Cerebellar cortex (tissue), 1 donor: ENCODE measurements around the gene XYLT1.
"Not testable (repeated sequence)": the region's sequence is repeated elsewhere in the genome, so short reads cannot be mapped to it uniquely, and the experiment has no call there.

ENCODE experiments used
- DNase-seq: peaks from one replicate; pipeline ENCODE4 v3.0.0-alpha.2; 2015; ENCODE audit warnings: low spot score

XYLT1 gene

GRCh38 chr16:17431968-17432625 lies 38.7 kb downstream of the XYLT1 start:
- DNase-seq = no peak

GRCh38 chr16:17431012-17431411 lies 39.7 kb downstream of the XYLT1 start:
- no peak for DNase-seq

- no peak for DNase-seq
Observed at GRCh38 chr16:17426451-17426850, 44.3 kb downstream of the XYLT1 start.

- DNase-seq = no peak
Observed at GRCh38 chr16:17424771-17425170, 46.0 kb downstream of the XYLT1 start.

- DNase-seq = no peak
Observed at GRCh38 chr16:17423221-17423620, 47.5 kb downstream of the XYLT1 start.

- no peak for DNase-seq
Observed at GRCh38 chr16:17420816-17421215, 49.9 kb downstream of the XYLT1 start.

GRCh38 chr16:17419266-17419665 lies 51.5 kb downstream of the XYLT1 start:
- DNase-seq = no peak

- DNase-seq = no peak
Observed at GRCh38 chr16:17417740-17418139, 53.0 kb downstream of the XYLT1 start.

GRCh38 chr16:17416461-17417311 lies 54.1 kb downstream of the XYLT1 start:
- DNase-seq = no peak

GRCh38 chr16:17414916-17415315 lies 55.8 kb downstream of the XYLT1 start:
- DNase-seq = no peak

- DNase-seq = no peak
Observed at GRCh38 chr16:17414421-17414820, 56.3 kb downstream of the XYLT1 start.

GRCh38 chr16:17413508-17413907 lies 57.3 kb downstream of the XYLT1 start:
- DNase-seq = no peak

GRCh38 chr16:17412791-17413190 lies 58.0 kb downstream of the XYLT1 start:
- DNase-seq = no peak

GRCh38 chr16:17412221-17412620 lies 58.5 kb downstream of the XYLT1 start:
- DNase-seq = no peak

- DNase-seq = no peak
Observed at GRCh38 chr16:17411263-17411662, 59.5 kb downstream of the XYLT1 start.

GRCh38 chr16:17410316-17410715 lies 60.4 kb downstream of the XYLT1 start:
- DNase-seq = not testable (repeated sequence)

- DNase-seq = no peak
Observed at GRCh38 chr16:17409894-17410293, 60.9 kb downstream of the XYLT1 start.

GRCh38 chr16:17408955-17409441 lies 61.8 kb downstream of the XYLT1 start:
- no peak for DNase-seq

GRCh38 chr16:17408296-17408695 lies 62.5 kb downstream of the XYLT1 start:
- DNase-seq = no peak

GRCh38 chr16:17407321-17407720 lies 63.4 kb downstream of the XYLT1 start:
- no peak for DNase-seq

- peak; percentile 25 for DNase-seq
Observed at GRCh38 chr16:17404941-17405689, 65.6 kb downstream of the XYLT1 start.

- DNase-seq = no peak
Observed at GRCh38 chr16:17403859-17404545, 66.8 kb downstream of the XYLT1 start.
